HUES6 (cell line): ENCODE measurements around the gene MECR.

Experiments
- H3K27ac ChIP-seq: 2 replicates; pipeline ENCODE4 v1.7.0; 2013; ENCODE audit warnings: low read depth, mild to moderate bottlenecking, low read length, inconsistent platforms
- H3K27me3 ChIP-seq: 2 replicates; pipeline ENCODE4 v1.6.1; 2013; ENCODE audit warnings: low read length; ENCODE audit not compliant: control insufficient read depth, insufficient read depth
- H3K36me3 ChIP-seq: 2 replicates; pipeline ENCODE4 v1.6.1; 2013; ENCODE audit warnings: low read length; ENCODE audit not compliant: control insufficient read depth, insufficient read depth
- H3K4me1 ChIP-seq: 2 replicates; pipeline ENCODE4 v1.6.1; 2013; ENCODE audit warnings: low read length; ENCODE audit not compliant: control insufficient read depth, insufficient read depth
- H3K4me3 ChIP-seq: 2 replicates; pipeline ENCODE4 v1.5.1; 2013; ENCODE audit warnings: low read depth, low read length
- H3K9ac ChIP-seq: one replicate; pipeline ENCODE4 v1.6.1; 2013; ENCODE audit warnings: mild to moderate bottlenecking, low read length
- H3K9me3 ChIP-seq: 2 replicates; pipeline ENCODE4 v1.6.1; 2013; ENCODE audit warnings: low read depth, low read length; ENCODE audit not compliant: control insufficient read depth, insufficient read depth

Gene MECR

GRCh38 chr1:29230553-29231378, at the start of gene MECR:
Gene MECR (minus strand): TSS chr1:29230934. CDS start chr1:29230906, 28 bp downstream.
- H3K9me3 ChIP-seq = no peaks in the 10 kb centered on the region
- peak within 1 kb of the TSS; percentile 79 for H3K27ac ChIP-seq
- no peaks in the 10 kb centered on the region for H3K36me3 ChIP-seq
- H3K9ac ChIP-seq = peak within 1 kb of the TSS; percentile 77
- H3K4me3 ChIP-seq = peak within 1 kb of the TSS; percentile 86
- H3K27me3 ChIP-seq = peaks cover 16% of the 10 kb centered on the region
- H3K4me1 ChIP-seq = peaks cover 15% of the 10 kb centered on the region

GRCh38 chr1:29279951-29280391, 49.2 kb upstream of the MECR start:
- Histone ChIP-seq H3K9me3 (no peaks in the 10 kb centered on the region), H3K27ac (no peak overlapping the region), H3K36me3 (peaks cover 19% of the 10 kb centered on the region), H3K4me1 (peaks cover 30% of the 10 kb centered on the region), H3K9ac (no peak overlapping the region), H3K27me3 (no peaks in the 10 kb centered on the region), H3K4me3 (no peak overlapping the region)

GRCh38 chr1:29279406-29279805, 48.7 kb upstream of the MECR start:
- Histone ChIP-seq H3K36me3 (peaks cover 19% of the 10 kb centered on the region), H3K4me1 (peaks cover 30% of the 10 kb centered on the region)

GRCh38 chr1:29278124-29278523, 47.4 kb upstream of the MECR start:
- Histone ChIP-seq H3K9me3 (no peaks in the 10 kb centered on the region), H3K9ac (no peak overlapping the region), H3K4me1 (peaks cover 23% of the 10 kb centered on the region), H3K4me3 (no peak overlapping the region), H3K27ac (no peak overlapping the region), H3K36me3 (peaks cover 19% of the 10 kb centered on the region), H3K27me3 (no peaks in the 10 kb centered on the region)

More at GRCh38 chr1:29279406-29279805, 48.7 kb upstream of the MECR start:
- Histone ChIP-seq H3K4me3 (no peak overlapping the region), H3K9ac (no peak overlapping the region), H3K9me3 (no peaks in the 10 kb centered on the region), H3K27ac (no peak overlapping the region), H3K27me3 (no peaks in the 10 kb centered on the region)

GRCh38 chr1:29275435-29275834, 44.7 kb upstream of the MECR start:
- Histone ChIP-seq H3K9ac (no peak overlapping the region), H3K4me1 (peaks cover 25% of the 10 kb centered on the region), H3K27me3 (no peaks in the 10 kb centered on the region), H3K9me3 (no peaks in the 10 kb centered on the region), H3K4me3 (no peak overlapping the region), H3K27ac (no peak overlapping the region), H3K36me3 (peaks cover 19% of the 10 kb centered on the region)

GRCh38 chr1:29272147-29272907, 41.6 kb upstream of the MECR start:
- Histone ChIP-seq H3K27ac (no peak overlapping the region), H3K9ac (no peak overlapping the region), H3K27me3 (no peaks in the 10 kb centered on the region), H3K4me3 (no peak overlapping the region; the same call in 1 of the 2 replicates), H3K36me3 (peaks cover 9% of the 10 kb centered on the region; the same call in 1 of the 2 replicates), H3K4me1 (peaks cover 19% of the 10 kb centered on the region), H3K9me3 (no peaks in the 10 kb centered on the region)

- Histone ChIP-seq H3K9ac (no peak overlapping the region), H3K4me3 (no peak overlapping the region; the same call in 1 of the 2 replicates), H3K27ac (no peak overlapping the region)
Measured at GRCh38 chr1:29271724-29272123, 41.0 kb upstream of the MECR start.

GRCh38 chr1:29270929-29271521, 40.3 kb upstream of the MECR start:
- Histone ChIP-seq H3K27ac (no peak overlapping the region), H3K9ac (no peak overlapping the region), H3K27me3 (no peaks in the 10 kb centered on the region)

More at GRCh38 chr1:29271724-29272123, 41.0 kb upstream of the MECR start:
- H3K36me3 ChIP-seq = peaks cover 9% of the 10 kb centered on the region; the same call in 1 of the 2 replicates
- no peaks in the 10 kb centered on the region for H3K9me3 ChIP-seq
- no peaks in the 10 kb centered on the region for H3K27me3 ChIP-seq
- H3K4me1 ChIP-seq = peaks cover 19% of the 10 kb centered on the region

GRCh38 chr1:29269382-29269781, 38.6 kb upstream of the MECR start:
- Histone ChIP-seq H3K36me3 (no peaks in the 10 kb centered on the region), H3K27ac (no peak overlapping the region), H3K4me3 (no peak overlapping the region), H3K9ac (no peak overlapping the region), H3K9me3 (no peaks in the 10 kb centered on the region), H3K27me3 (no peaks in the 10 kb centered on the region), H3K4me1 (peaks cover 19% of the 10 kb centered on the region)

More at GRCh38 chr1:29270929-29271521, 40.3 kb upstream of the MECR start:
- Histone ChIP-seq H3K4me1 (peaks cover 19% of the 10 kb centered on the region), H3K36me3 (peaks cover 6% of the 10 kb centered on the region; the same call in 1 of the 2 replicates), H3K4me3 (no peak overlapping the region), H3K9me3 (no peaks in the 10 kb centered on the region)

- H3K27me3 ChIP-seq = no peaks in the 10 kb centered on the region
- peaks cover 18% of the 10 kb centered on the region for H3K4me1 ChIP-seq
- H3K9me3 ChIP-seq = no peaks in the 10 kb centered on the region
Measured at GRCh38 chr1:29267321-29268070, 36.8 kb upstream of the MECR start.

More at GRCh38 chr1:29267321-29268070, 36.8 kb upstream of the MECR start:
- H3K4me3 ChIP-seq = no peak overlapping the region
- H3K9ac ChIP-seq = no peak overlapping the region
- H3K36me3 ChIP-seq = no peaks in the 10 kb centered on the region
- no peak overlapping the region for H3K27ac ChIP-seq
